Caki2 (cell line): ENCODE measurements around the gene SLC12A4. TPM values are rescaled to one million over a fixed set of nuclear protein-coding genes. Genes with fewer than 3 reads are reported as not detected.
"Not testable (repeated sequence)": the region's sequence is repeated elsewhere in the genome, so short reads cannot be mapped to it uniquely, and the experiment has no call there.

Experiments used
- DNase-seq: peaks from one replicate; pipeline ENCODE4 v3.0.0-alpha.2; 2015; ENCODE audit warnings: low read depth
- in situ Hi-C: cut with HindIII; loops from 2 replicates; pipeline ENCODE4 v1.10.0; 2016; ENCODE audit warnings: low sequenced_read_pairs, low pct_unique_long_range_greater_than_20kb, mixed read lengths
- total RNA-seq: library from RNA; depleted of rRNA; stranded (reverse); fragments of >200 nt; shearing (Covaris generic); gene quantifications from 2 replicates; pipeline ENCODE4 v1.2.3, GENCODE V29; 2014; ENCODE audit warnings: low replicate concordance

Gene SLC12A4
- total RNA-seq, 1 experiment from 2014 or later, result 19.8 TPM

DNA sequence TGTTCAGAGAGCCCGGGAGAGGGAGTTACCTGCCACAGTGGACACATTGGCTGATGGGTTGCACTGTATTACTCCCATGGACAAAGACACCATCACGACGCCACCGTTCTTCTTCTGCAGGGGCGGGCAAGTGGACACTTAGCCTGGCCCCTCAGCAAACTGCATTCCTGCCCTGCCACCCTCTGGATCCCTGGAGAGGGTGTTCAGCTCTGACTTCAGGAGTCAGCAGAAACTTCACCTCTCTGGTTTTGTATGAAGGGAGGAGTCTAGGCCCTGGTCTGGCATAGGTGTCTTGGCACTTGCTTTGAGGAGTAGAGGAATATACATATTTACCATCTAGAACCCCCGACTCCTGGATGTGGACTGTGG is 21.6 kb upstream of the SLC12A4 start:
- in situ Hi-C loops, result no loop called here
- no peak for DNase-seq

- in situ Hi-C loops, result no loop called here
These were observed 21.0 kb upstream of the SLC12A4 start for GRCh38 chr16:67989322-67990017.

DNA sequence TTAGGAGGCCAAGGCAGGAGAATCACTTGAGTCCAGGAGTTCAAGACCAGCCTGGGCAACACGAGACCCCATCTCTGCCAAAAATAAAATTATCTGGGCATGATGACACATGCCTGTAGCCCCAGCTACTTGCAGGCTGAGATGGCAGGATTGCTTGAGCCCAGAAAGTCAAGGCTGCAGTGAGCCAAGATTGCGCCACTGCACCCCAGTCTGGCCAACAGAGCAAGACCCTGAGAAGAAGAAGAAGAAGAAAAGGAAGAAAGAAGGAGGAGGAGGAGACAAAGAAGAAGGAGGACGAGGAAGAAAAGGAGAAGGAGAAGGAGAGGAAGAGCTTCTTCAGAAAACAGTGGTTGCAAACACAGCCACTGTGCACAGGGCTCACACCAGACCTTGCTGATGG is 20.2 kb upstream of the SLC12A4 start:
- in situ Hi-C loops, result no loop called here
- no peak for DNase-seq

More at GRCh38 chr16:67989322-67990017, 21.0 kb upstream of the SLC12A4 start:
- DNase-seq, result no peak

- in situ Hi-C loops, result no loop called here
- no peak for DNase-seq
These were observed 19.2 kb upstream of the SLC12A4 start for GRCh38 chr16:67987460-67988160.

- DNase-seq, result no peak
- in situ Hi-C loops, result no loop called here
These were observed 18.5 kb upstream of the SLC12A4 start for GRCh38 chr16:67986949-67987348.

DNA sequence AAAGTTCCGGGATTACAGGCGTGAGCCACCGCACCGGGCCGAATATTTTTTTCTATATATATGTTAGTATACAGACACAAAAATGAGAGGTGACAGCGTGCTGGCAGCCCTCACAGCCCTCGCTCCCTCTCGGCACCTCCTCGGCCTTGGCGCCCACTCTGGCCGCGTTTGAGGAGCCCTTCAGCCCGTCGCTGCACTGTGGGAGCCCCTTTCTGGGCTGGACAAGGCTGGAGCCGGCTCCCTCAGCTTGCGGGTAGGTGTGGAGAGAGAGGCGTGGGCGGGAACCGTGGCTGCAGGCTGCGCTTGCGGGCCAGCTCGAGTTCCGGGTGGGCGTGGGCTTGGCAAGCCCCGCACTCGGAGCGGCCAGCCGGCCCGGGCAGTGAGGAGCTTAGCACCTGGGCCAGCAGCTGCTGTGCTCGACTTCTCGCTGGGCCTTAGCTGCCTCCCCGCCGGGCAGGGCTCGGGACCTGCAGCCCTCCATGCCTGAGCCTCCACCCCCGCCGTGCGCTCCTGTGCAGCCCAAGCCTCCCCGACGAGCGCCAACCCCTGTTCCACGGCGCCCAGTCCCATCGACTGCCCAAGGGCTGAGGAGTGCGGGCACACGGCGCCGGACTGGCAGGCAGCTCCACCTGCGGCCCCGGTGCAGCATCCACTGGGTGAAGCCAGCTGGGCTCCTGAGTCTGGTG is 13.7 kb upstream of the SLC12A4 start:
- DNase-seq, result no peak

GRCh38 chr16:67979955-67980678 is 11.7 kb upstream of the SLC12A4 start, which contains the start of gene DPEP3:
Gene DPEP3, minus strand, starts transcription at chr16:67980499. Its CDS starts 119 bp downstream, at chr16:67980380.
- in situ Hi-C loops, result no loop called here
- no peak for DNase-seq

More for the DNA sequence above, 13.7 kb upstream of the SLC12A4 start:
- in situ Hi-C loops, result no loop called here

- in situ Hi-C loops, result no loop called here
- DNase-seq, result no peak
These were observed 9.2 kb upstream of the SLC12A4 start for GRCh38 chr16:67977469-67978227.

DNA sequence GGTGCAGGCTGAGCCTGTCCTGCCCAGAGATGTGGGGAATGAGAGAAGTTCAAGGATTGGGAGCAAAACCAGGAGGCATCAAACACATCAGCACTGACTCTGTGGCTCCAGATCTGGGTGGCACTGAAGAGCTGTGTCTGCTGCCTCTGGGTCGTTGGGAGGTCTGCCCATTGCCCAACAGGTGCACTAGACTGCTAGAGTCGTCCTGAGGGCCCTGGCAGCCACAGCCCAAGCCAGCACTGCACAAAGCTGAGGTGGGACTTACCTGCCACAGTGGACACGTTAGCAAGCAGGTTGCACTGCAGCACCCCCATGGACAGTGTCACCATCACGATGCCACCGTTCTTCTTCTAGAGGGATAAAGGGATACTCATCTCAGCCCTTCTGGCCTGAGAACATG is 8.6 kb upstream of the SLC12A4 start:
- no peak for DNase-seq
- in situ Hi-C loops, result no loop called here

DNA sequence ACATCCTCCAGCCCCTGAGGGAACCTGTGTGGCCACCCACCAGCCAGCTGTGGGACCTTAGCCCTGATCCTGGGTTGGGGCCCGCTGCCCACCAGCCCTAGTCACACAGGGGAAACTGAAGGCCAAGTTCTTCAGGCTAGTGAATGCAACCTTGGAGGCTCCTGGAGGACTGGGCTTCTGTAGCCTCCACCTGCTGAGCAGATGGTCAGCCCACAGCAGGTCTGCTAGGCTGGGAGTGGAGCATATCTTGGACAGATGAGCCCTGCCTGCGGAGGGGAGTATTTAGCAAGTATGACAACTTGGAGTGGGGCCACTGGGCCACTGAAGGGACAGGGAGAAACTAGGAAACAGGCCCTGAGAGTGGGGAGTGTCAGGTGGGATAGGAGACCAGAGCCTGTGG is 7.8 kb upstream of the SLC12A4 start:
- in situ Hi-C loops, result no loop called here
- no peak for DNase-seq

DNA sequence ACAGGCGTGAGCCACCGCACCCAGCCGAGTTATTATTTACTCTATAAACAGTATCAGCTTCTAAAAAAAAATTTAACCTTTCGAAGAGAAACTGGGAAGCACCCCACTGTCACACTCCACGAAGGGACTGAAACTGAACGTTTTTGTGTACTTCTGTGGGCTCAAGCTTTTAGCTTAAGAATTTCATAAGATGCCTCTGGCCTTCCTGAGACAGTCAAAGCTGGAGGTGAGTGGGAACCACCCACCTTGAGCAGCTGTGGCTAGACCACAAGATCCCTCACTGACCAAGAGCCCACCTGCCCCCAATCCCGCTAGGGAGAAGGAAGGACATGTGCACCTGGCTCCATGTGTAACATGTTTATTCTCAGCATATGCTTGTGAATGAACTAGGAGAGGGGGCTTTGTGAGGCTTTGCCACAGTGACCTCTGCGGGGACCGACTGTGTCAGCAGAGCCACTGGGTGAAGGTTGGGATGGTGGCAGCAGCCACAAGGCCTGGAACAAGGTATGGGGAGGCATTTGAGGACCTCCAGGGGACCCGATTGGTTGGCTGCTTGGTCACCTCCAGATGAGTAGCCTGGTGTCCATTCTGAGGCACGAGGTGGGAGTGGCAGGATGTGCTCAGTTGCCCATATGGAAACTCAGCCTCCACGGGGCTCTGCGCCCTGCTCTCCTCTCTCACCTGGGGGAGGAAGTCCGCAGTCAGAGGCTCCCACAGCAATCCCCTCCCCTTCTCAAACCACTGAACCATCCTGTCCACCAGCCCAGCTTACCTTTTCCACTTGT is 7.1 kb upstream of the SLC12A4 start:
- no peak for DNase-seq
- in situ Hi-C loops, result no loop called here

DNA sequence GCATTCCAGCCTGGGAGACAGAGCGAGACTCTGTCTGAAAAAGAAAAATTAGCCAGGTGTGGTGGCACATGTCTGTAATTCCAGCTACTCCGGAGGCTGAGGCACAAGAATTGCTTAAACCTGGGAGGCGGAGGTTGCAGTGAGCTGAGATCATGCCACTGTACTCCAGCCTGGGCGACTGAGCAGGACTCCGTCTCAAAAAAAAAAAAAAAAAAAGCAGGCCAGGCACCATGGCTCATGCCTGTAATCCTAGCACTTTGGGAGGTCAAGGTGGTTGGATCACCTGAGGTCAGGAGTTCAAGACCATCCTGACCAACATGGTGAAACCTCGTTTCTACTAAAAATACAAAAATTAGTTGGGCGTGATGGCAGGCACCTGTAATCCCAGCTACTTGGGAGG is 3.8 kb upstream of the SLC12A4 start:
- in situ Hi-C loops, DNase-seq: not testable (repeated sequence)

GRCh38 chr16:67971111-67971510 is 2.7 kb upstream of the SLC12A4 start:
- in situ Hi-C loops, result no loop called here

DNA sequence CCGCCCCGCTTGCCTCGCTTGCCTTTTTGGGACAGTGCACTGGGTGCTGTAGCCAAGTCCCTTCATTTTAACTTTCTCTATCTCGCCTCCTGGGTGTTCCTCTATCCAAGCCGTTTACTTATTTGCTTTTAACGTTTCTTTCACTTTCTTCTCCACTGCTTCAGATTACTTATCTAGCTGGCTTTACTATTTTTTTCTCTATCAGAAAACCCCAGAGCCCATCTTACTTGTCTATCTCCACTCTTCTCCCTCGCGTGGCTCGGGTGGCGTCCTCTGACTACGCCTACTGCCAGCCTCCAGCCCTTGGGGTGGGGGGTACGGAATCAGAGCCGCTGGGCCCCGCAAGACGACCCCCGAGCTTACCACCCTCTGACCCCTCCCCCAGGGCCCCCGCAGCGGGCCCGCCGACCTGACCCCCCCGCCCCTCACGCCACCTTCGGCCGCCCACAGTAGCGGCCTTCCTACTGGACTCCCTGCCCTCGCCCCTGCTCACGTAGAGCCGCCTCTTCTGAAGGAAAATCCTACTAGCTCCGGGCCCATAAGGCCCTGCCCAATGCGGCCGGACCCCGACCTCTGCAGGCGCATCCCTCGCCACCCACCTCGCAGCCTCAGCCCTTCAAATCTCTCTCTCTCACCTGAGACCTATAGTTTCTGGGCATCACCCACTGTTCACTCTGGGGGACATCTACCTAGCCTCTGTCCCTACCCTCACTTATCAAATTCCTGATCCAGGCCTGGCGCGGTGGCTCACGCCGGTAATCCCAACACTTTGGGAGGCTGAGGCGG is 1.0 kb upstream of the SLC12A4 start:
- no peak for DNase-seq
- in situ Hi-C loops, result no loop called here

More at GRCh38 chr16:67971111-67971510, 2.7 kb upstream of the SLC12A4 start:
- DNase-seq, result no peak

- no peak for DNase-seq
- in situ Hi-C loops, result no loop called here
These were observed 458 bp downstream of the SLC12A4 start for GRCh38 chr16:67967958-67968399.

GRCh38 chr16:67967183-67967957 is 1.1 kb downstream of the SLC12A4 start:
- no peak for DNase-seq
- in situ Hi-C loops, result no loop called here
